Neural progenitor cell (in vitro differentiated cells): ENCODE data around the gene WSB2.

Experiments used
- EZH2phosphoT487 ChIP-seq: fragments of 200-600 bp; sonication (generic); IDR thresholded peaks from 2 replicates; pipeline ENCODE4 v1.6.1; 2017; ENCODE audit warnings: antibody characterized with exemption
- TF ChIP-seq, protein P1 (sequence below): fragments of 200-600 bp; sonication (generic); IDR thresholded peaks from 2 replicates; pipeline ENCODE4 v1.5.1; 2017; ENCODE audit warnings: antibody characterized with exemption, mild to moderate bottlenecking

DNA sequence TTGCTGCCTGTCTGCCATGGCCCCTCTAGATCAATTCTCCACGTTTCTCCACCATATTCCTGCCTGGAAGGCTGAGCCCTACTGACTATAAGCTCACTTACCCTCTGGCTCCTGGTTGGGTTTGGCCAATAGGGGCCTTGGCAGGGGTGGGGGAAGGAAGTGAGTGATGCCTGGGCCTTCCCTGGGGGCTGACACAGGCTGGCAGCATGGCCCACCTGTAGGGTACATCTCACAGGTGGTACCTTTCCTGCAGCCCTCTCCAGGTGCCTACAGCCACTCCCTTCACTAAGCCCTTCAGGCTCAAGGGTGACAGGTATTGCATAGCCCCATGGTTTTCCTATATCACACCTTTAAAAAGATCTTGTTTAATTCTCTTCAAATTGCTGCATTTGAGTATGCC, 40.9 kb downstream of the WSB2 start:
- no peak for TF ChIP-seq EZH2phosphoT487
- TF ChIP-seq, protein P1, sequence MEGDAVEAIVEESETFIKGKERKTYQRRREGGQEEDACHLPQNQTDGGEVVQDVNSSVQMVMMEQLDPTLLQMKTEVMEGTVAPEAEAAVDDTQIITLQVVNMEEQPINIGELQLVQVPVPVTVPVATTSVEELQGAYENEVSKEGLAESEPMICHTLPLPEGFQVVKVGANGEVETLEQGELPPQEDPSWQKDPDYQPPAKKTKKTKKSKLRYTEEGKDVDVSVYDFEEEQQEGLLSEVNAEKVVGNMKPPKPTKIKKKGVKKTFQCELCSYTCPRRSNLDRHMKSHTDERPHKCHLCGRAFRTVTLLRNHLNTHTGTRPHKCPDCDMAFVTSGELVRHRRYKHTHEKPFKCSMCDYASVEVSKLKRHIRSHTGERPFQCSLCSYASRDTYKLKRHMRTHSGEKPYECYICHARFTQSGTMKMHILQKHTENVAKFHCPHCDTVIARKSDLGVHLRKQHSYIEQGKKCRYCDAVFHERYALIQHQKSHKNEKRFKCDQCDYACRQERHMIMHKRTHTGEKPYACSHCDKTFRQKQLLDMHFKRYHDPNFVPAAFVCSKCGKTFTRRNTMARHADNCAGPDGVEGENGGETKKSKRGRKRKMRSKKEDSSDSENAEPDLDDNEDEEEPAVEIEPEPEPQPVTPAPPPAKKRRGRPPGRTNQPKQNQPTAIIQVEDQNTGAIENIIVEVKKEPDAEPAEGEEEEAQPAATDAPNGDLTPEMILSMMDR: no peak
